ENCODE measurements around the gene ALKBH8.

ALKBH8 gene

GRCh38 chr11:107549253-107549953 lies 16.1 kb downstream of the ALKBH8 start:
- TF ChIP-seq ZNF530 (tag by site-specific recombination; IDR thresholded peaks at IDR 0.05; ENCODE audit: low read depth) (no peak), ZNF654 (tag by site-specific recombination; IDR thresholded peaks at IDR 0.05; ENCODE audit: low read depth) (peak; percentile 73)
- peaks cover 0 to 38% of the 10 kb centered on the region in 2 experiments; a peak in 1 of 3 replicates for H3K36me3 ChIP-seq (ENCODE audit: control insufficient read depth in 2 of 2, insufficient read depth in 1 of 2, low read length in 2 of 2)
- POLR2A ChIA-PET: interaction anchor here (0.5 kb wide), 1 partner anchor 151 kb away, joined by 3 read pairs; no protein-coding TSS in a partner anchor

GRCh38 chr11:107547961-107548360 lies 17.6 kb downstream of the ALKBH8 start:
- POLR2A ChIA-PET: interaction anchor here (0.6 kb wide), 1 partner anchor 68 kb away, joined by 10 read pairs; no protein-coding TSS in a partner anchor
- CTCF ChIA-PET: interaction anchor here (0.5 to 10.2 kb wide), 7 partner anchors 8 to 1118 kb away, joined by 3 to 85 read pairs (median 5); partner anchors contain the start of gene ALKBH8

More at GRCh38 chr11:107549253-107549953, 16.1 kb downstream of the ALKBH8 start:
- Histone ChIP-seq H3K9me3 (ENCODE audit: control insufficient read depth, insufficient read depth, low read depth, low read length) (no peaks in the 10 kb centered on the region), H3K27ac (ENCODE audit: extremely low read depth, low read depth, low read length) (no peak overlapping the region), H3K4me1 (ENCODE audit: control insufficient read depth, insufficient read depth, low read length) (no peaks in the 10 kb centered on the region), H3K4me3 (ENCODE audit: low read depth, low read length) (no peak overlapping the region)
- CTCF ChIA-PET: interaction anchor here (0.6 to 10.2 kb wide), 20 partner anchors 9 to 689 kb away, joined by 3 to 85 read pairs (median 4); partner anchors contain the start of gene ALKBH8

GRCh38 chr11:107545101-107545514 lies 20.4 kb downstream of the ALKBH8 start:
- no peaks in the 10 kb centered on the region for H3K9me3 ChIP-seq (ENCODE audit: control insufficient read depth, insufficient read depth, low read depth, low read length)
- peaks cover 0 to 10% of the 10 kb centered on the region in 2 experiments; a peak in 1 of 3 replicates for H3K36me3 ChIP-seq (ENCODE audit: control insufficient read depth in 2 of 2, insufficient read depth in 1 of 2, low read length in 2 of 2)
- H3K4me3 ChIP-seq (ENCODE audit: low read depth, low read length): no peak overlapping the region
- POLR2A ChIA-PET: no interaction called here
- TF ChIP-seq PRDM6 (tag by site-specific recombination; IDR thresholded peaks at IDR 0.05) (peak; percentile 43; the same call in 1 of the 2 replicates), SCRT2 (tag by site-specific recombination; IDR thresholded peaks at IDR 0.05) (peak; percentile 87), ZNF350 (tag by site-specific recombination; IDR thresholded peaks at IDR 0.05) (no peak), ZNF133 (tag by site-specific recombination; IDR thresholded peaks at IDR 0.05) (no peak), ZNF140 (tag by site-specific recombination; IDR thresholded peaks at IDR 0.05) (no peak), SCRT1 (tag by site-specific recombination; IDR thresholded peaks at IDR 0.05; ENCODE audit: borderline replicate concordance) (0 out of 2 replicates have a peak, but pooled peaks have one; percentile 25), ZNF202 (tag by site-specific recombination; IDR thresholded peaks at IDR 0.05; ENCODE audit: borderline replicate concordance) (no peak)
- H3K4me1 ChIP-seq (ENCODE audit: control insufficient read depth, insufficient read depth, low read length): no peaks in the 10 kb centered on the region
- H3K27ac ChIP-seq (ENCODE audit: extremely low read depth, low read depth, low read length): no peak overlapping the region
- CTCF ChIA-PET: interaction anchor here (0.6 to 10.2 kb wide), 5 partner anchors 14 to 1325 kb away, joined by 3 to 85 read pairs (median 3); partner anchors contain the start of gene ALKBH8

More at GRCh38 chr11:107547961-107548360, 17.6 kb downstream of the ALKBH8 start:
- no peaks in the 10 kb centered on the region for H3K9me3 ChIP-seq (ENCODE audit: control insufficient read depth, insufficient read depth, low read depth, low read length)
- no peak overlapping the region for H3K27ac ChIP-seq (ENCODE audit: extremely low read depth, low read depth, low read length)
- no peak overlapping the region for H3K4me3 ChIP-seq (ENCODE audit: low read depth, low read length)
- H3K36me3 ChIP-seq (ENCODE audit: control insufficient read depth in 2 of 2, insufficient read depth in 1 of 2, low read length in 2 of 2): peaks cover 0 to 27% of the 10 kb centered on the region in 2 experiments; a peak in 1 of 3 replicates
- no peaks in the 10 kb centered on the region for H3K4me1 ChIP-seq (ENCODE audit: control insufficient read depth, insufficient read depth, low read length)
- TF ChIP-seq SCRT2 (tag by site-specific recombination; IDR thresholded peaks at IDR 0.05): no peak
- no peak for TF ChIP-seq ZIC2 (tag by site-specific recombination; IDR thresholded peaks at IDR 0.05)
- no peak for TF ChIP-seq YY1 (tag by site-specific recombination; IDR thresholded peaks at IDR 0.05)
- TF ChIP-seq ZNF18 (tag by site-specific recombination; IDR thresholded peaks at IDR 0.05): no peak
- no peak for TF ChIP-seq ZNF239 (tag by site-specific recombination; IDR thresholded peaks at IDR 0.05)
- no peak for TF ChIP-seq PBX3 (CRISPR knock-in tag; IDR thresholded peaks at IDR 0.05)
- no peak for TF ChIP-seq ZNF521 (tag by site-specific recombination; IDR thresholded peaks at IDR 0.05)

Measured in HEK293 (cell line).